Glutamatergic neuron (in vitro differentiated cells): ENCODE results near the gene SS18L1. TPM values are rescaled to one million over a fixed set of nuclear protein-coding genes. Genes with fewer than 3 reads are reported as not detected.

Experiments used
- DNase-seq: peaks from one replicate; pipeline ENCODE4 v3.0.0; 2022
- H3K27ac Mint-ChIP-seq: one replicate; pipeline ENCODE4 v1.8.0; 2020; ENCODE audit warnings: mild to moderate bottlenecking, mixed read lengths, inconsistent platforms; ENCODE audit not compliant: unreplicated experiment
- H3K27me3 Mint-ChIP-seq: one replicate; pipeline ENCODE4 v1.8.0; 2020; ENCODE audit warnings: mild to moderate bottlenecking, moderate library complexity, mixed read lengths, inconsistent platforms; ENCODE audit not compliant: unreplicated experiment
- H3K36me3 Mint-ChIP-seq: one replicate; pipeline ENCODE4 v1.8.0; 2020; ENCODE audit warnings: mild to moderate bottlenecking, mixed read lengths, inconsistent platforms; ENCODE audit not compliant: unreplicated experiment
- H3K4me1 Mint-ChIP-seq: one replicate; pipeline ENCODE4 v1.8.0; 2020; ENCODE audit warnings: mild to moderate bottlenecking, low read depth, mixed read lengths, inconsistent platforms; ENCODE audit not compliant: unreplicated experiment
- H3K4me3 Mint-ChIP-seq: one replicate; pipeline ENCODE4 v1.8.0; 2020; ENCODE audit warnings: mild to moderate bottlenecking, mixed read lengths, inconsistent platforms; ENCODE audit not compliant: unreplicated experiment
- H3K9me3 Mint-ChIP-seq: one replicate; pipeline ENCODE4 v1.8.0; 2020; ENCODE audit warnings: mild to moderate bottlenecking, moderate library complexity, mixed read lengths, inconsistent platforms; ENCODE audit not compliant: unreplicated experiment
- total RNA-seq: library from RNA; stranded (reverse); fragmentation: NEBNext Ultra II Directional; extraction: Animal tissue kit (Norgen Biotek cat#: 25700); gene quantifications from one replicate; pipeline ENCODE4 v1.2.1, GENCODE V29; 2021; ENCODE audit not compliant: unreplicated experiment
- TF ChIP-seq, protein P1 (sequence below): fragments of 200-600 bp; sonication (generic); IDR thresholded peaks from one replicate; pipeline ENCODE4 v1.5.0; 2021; ENCODE audit not compliant: partially characterized antibody, unreplicated experiment

Gene SS18L1
- total RNA-seq, 1 donor from 2014 or later: 50.4 TPM

DNA sequence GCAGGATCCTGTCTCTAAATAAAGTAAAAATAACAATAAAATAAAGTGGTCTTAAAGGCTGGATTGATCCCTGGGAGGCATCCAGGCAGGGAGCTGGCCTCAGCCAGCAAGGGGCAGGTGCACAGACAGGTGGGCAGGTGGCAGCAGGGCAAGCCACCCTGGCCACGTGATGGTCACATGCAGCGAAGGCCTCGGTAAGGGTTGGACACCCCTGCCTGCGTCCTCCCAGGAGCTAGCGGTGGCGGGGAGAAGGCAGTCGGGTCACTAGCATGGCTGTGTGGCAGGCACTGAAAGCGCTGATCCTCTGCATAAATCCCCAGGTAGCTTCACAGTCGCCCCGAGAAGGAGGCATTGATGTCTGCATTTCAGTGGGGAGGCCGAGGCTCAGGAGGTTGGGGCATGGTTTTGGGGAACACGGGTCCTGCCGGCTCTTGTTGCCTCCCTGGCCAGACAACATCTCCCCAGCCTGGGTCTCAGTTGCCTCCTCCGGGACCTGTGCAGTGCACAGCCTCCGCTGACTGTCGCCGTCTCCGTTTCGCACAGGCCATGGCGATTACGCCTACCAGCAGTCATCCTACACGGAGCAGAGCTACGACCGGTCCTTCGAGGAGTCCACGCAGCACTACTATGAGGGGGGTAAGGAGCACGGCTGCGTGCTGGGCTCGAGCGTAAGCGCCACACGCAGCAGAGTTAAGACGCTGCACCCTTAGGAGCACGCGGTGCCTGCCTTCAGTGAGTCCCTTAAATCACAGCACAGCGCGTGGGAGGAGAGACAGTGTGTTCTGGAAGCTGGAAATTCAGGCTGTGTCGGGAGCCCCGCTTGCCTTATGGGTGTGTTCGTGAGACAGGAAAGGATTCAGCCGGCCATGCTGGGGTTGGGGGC is 21.6 kb downstream of the SS18L1 start:
- TF ChIP-seq, protein P1, sequence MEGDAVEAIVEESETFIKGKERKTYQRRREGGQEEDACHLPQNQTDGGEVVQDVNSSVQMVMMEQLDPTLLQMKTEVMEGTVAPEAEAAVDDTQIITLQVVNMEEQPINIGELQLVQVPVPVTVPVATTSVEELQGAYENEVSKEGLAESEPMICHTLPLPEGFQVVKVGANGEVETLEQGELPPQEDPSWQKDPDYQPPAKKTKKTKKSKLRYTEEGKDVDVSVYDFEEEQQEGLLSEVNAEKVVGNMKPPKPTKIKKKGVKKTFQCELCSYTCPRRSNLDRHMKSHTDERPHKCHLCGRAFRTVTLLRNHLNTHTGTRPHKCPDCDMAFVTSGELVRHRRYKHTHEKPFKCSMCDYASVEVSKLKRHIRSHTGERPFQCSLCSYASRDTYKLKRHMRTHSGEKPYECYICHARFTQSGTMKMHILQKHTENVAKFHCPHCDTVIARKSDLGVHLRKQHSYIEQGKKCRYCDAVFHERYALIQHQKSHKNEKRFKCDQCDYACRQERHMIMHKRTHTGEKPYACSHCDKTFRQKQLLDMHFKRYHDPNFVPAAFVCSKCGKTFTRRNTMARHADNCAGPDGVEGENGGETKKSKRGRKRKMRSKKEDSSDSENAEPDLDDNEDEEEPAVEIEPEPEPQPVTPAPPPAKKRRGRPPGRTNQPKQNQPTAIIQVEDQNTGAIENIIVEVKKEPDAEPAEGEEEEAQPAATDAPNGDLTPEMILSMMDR: no peak
- Mint-ChIP-seq H3K4me3 (peak overlapping the region; percentile 25), H3K4me1 (peaks cover 3% of the 10 kb centered on the region), H3K9me3 (peaks cover 8% of the 10 kb centered on the region), H3K27me3 (peaks cover 9% of the 10 kb centered on the region), H3K36me3 (no peaks in the 10 kb centered on the region), H3K27ac (peak overlapping the region; percentile 73)
- DNase-seq: no peak

DNA sequence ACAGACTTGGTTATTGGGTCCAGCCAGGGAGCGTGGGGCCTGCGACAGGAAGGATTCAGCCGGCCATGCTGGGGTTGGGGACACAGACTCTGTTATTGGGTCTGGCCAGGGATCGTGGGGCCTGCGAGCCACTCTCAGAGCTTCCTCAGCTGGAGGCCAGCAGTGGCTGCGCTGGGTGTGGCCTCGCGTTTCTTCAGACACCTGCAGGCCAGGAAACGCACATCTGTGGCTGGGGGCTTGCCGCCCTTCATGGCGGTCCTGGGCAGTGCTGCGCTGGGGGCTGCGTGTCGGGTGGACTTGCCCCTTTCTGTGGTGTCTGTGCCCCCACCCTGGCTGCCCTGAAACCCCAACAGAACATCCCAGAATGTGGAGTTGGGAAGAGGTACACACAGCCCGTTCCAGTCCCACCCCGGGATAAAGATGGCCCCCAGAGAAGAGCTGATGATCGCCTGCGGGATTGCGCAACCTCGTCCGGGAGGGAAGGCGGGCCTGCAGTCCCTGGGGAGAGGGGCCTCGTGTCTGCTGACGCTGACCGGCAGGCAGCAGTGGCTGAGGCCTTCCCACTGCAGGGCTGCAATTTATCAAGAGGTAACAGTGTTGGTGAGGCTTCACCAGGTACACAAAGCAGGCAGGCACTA is 22.3 kb downstream of the SS18L1 start:
- peaks cover 4% of the 10 kb centered on the region for H3K9me3 Mint-ChIP-seq
- peaks cover 9% of the 10 kb centered on the region for H3K27me3 Mint-ChIP-seq
- peak overlapping the region; percentile 73 for H3K27ac Mint-ChIP-seq
- H3K4me3 Mint-ChIP-seq: no peak overlapping the region
- TF ChIP-seq, protein P1: no peak
- DNase-seq: peak; percentile 68
- H3K36me3 Mint-ChIP-seq: no peaks in the 10 kb centered on the region
- H3K4me1 Mint-ChIP-seq: peaks cover 3% of the 10 kb centered on the region

DNA sequence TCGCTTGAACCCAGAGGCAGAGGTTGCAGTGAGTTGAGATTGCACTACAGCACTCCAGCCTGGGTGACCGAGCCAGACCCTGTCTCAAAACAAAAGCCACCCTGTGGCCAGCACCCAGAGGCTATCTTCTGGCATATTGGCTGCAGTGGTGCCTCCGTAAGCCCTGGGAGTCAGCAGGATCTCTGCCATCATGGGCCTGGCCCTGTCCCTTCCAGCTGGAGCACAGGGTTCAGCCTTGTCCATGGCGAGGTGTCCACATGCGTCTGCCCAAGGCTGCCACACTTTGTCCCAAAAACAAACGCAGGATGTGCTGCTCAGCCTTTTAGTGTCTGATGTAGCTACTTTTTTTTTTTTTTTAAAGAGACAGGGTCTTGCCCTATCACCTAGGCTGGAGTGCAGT is 23.9 kb downstream of the SS18L1 start:
- H3K4me3 Mint-ChIP-seq: no peak overlapping the region
- TF ChIP-seq, protein P1: no peak
- no peaks in the 10 kb centered on the region for H3K36me3 Mint-ChIP-seq
- H3K4me1 Mint-ChIP-seq: peaks cover 3% of the 10 kb centered on the region
- H3K27me3 Mint-ChIP-seq: peaks cover 7% of the 10 kb centered on the region
- no peak overlapping the region for H3K27ac Mint-ChIP-seq
- peaks cover 5% of the 10 kb centered on the region for H3K9me3 Mint-ChIP-seq
- no peak for DNase-seq

DNA sequence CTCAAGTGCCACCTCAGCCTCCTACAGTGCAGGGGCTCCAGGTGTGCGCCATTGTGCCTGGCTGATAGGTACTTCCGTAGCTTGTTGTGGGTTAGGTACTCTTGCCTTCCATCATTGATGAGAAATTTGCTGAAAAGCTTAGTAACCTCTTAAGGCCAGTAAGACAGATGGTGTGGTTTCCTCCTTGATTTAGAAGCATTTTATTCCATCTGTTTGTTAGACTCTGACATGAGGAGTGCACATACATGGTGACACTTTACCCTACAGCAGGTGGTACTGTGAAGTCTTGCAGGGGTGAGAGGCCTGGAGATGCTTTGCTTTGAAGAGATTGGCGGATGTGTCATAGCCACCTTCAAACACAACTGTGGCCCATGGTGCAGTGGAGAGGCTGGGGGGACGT is 24.5 kb downstream of the SS18L1 start:
- Mint-ChIP-seq H3K4me3 (no peak overlapping the region), H3K27me3 (peaks cover 7% of the 10 kb centered on the region), H3K27ac (no peak overlapping the region), H3K36me3 (no peaks in the 10 kb centered on the region), H3K4me1 (peaks cover 3% of the 10 kb centered on the region), H3K9me3 (peaks cover 5% of the 10 kb centered on the region)
- TF ChIP-seq, protein P1: no peak
- DNase-seq: no peak

DNA sequence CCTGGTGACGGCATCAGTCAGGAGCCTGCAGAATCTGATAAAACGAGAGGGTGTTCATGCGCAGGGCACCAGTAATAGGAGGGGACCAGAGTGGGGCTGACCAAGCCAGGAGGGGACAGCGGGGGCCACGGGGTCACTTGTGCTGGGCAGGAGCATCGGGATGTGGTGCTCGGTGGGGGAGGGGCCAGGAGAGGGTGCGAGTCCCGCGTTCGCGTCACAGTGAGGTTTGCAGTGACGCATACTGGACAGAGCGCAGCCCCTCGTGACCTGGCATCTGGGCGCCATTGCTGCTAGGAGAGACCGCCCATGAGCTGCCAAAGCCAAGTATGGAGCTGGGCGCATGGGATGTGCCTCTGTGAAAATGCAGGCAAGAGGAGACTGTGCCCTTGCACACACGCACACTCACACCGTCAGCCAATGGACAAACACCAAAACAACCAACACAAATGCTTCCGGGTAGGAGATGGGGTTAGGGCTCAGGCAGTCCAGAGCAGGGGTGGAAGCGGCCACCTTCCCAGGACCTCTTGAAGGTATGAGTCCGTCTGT is 25.4 kb downstream of the SS18L1 start:
- Mint-ChIP-seq H3K9me3 (peaks cover 5% of the 10 kb centered on the region), H3K4me1 (peaks cover 3% of the 10 kb centered on the region), H3K27ac (no peak overlapping the region), H3K4me3 (no peak overlapping the region), H3K27me3 (peaks cover 5% of the 10 kb centered on the region), H3K36me3 (peaks cover under 1% of the 10 kb centered on the region)
- TF ChIP-seq, protein P1: no peak
- DNase-seq: no peak
